Measurements from ENCODE around the gene EPB41L4A.
"Not testable (repeated sequence)": the region's sequence is repeated elsewhere in the genome, so short reads cannot be mapped to it uniquely, and the experiment has no call there.

EPB41L4A gene, protein sequence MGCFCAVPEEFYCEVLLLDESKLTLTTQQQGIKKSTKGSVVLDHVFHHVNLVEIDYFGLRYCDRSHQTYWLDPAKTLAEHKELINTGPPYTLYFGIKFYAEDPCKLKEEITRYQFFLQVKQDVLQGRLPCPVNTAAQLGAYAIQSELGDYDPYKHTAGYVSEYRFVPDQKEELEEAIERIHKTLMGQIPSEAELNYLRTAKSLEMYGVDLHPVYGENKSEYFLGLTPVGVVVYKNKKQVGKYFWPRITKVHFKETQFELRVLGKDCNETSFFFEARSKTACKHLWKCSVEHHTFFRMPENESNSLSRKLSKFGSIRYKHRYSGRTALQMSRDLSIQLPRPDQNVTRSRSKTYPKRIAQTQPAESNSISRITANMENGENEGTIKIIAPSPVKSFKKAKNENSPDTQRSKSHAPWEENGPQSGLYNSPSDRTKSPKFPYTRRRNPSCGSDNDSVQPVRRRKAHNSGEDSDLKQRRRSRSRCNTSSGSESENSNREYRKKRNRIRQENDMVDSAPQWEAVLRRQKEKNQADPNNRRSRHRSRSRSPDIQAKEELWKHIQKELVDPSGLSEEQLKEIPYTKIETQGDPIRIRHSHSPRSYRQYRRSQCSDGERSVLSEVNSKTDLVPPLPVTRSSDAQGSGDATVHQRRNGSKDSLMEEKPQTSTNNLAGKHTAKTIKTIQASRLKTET

DNA sequence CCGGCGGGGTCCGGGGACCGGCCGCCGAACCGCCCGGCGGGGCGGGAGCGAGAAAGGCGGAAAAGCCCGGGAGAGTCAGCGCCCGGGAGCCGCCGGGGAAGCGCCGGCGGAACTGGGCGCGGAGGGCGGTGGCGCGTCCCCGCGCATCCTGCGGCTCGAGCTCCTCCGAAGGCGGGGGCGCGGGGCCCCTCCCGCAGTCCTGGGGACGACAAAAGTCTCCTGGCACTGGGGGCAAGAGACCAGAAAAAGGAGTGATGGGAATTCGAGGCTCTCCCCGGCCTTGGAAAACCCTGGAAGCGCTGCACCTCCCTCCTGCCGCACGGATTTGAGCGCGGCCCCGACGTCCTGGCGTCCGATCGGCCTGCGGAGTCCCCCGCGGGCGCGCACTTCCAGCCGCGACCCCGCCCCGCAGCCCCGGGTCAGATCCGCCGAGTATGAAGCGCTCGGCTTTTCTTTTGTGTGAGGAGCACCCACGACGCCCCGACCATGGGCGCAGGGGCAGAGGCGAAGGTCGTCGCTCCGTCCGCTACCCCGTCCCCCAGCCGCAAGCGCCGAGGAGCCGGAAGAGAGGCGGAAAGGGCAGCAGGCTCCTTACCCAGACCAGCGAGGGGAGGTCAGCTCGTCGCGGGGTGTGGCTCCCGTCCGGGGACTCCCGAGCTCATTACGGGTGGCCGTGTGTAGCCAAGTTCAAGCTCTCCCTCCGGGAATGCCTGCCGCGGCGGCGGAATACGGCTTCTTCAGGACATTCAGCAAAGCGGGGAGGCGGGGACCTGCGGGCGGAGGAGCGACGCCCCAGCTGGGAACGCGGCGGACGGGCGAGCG, at the start of gene EPB41L4A:
Gene EPB41L4A (minus strand): TSS at position 114 of the 822 bp plus-strand sequence. CDS start 238 bp downstream, outside the sequence.
- peak within 1 kb of the TSS; percentile 86 for H3K4me3 ChIP-seq
- peak within 1 kb of the TSS; percentile 61 to 88 for H3K27ac ChIP-seq
- TF ChIP-seq, protein P1, sequence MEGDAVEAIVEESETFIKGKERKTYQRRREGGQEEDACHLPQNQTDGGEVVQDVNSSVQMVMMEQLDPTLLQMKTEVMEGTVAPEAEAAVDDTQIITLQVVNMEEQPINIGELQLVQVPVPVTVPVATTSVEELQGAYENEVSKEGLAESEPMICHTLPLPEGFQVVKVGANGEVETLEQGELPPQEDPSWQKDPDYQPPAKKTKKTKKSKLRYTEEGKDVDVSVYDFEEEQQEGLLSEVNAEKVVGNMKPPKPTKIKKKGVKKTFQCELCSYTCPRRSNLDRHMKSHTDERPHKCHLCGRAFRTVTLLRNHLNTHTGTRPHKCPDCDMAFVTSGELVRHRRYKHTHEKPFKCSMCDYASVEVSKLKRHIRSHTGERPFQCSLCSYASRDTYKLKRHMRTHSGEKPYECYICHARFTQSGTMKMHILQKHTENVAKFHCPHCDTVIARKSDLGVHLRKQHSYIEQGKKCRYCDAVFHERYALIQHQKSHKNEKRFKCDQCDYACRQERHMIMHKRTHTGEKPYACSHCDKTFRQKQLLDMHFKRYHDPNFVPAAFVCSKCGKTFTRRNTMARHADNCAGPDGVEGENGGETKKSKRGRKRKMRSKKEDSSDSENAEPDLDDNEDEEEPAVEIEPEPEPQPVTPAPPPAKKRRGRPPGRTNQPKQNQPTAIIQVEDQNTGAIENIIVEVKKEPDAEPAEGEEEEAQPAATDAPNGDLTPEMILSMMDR (IDR thresholded peaks at IDR 0.05) = no peak
- DNase-seq (ENCODE audit: low spot score) = peak; percentile 80

DNA sequence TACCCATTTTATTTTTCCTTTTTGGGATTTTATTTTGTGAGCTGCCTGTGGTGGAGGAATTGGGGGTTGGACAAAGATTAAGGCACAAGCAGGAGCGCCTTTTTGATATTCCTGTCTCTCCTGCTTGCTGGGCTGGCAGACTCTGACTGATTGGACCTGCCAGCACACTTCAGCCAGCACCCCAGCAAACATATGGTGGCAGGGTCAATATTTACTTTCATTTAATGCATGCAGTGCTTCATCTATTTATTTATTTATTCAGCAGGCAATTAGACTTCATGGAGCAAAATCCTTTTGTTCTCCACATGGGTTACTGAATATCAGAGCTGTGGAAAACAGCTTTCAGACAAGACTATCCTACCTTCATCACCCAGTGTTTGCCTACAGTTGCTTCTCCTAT, 48.4 kb upstream of the EPB41L4A start:
- no peak overlapping the region for H3K4me3 ChIP-seq
- TF ChIP-seq, protein P1 (IDR thresholded peaks at IDR 0.05) = no peak
- no peak overlapping the region for H3K27ac ChIP-seq
- no peak for DNase-seq (ENCODE audit: low spot score)

DNA sequence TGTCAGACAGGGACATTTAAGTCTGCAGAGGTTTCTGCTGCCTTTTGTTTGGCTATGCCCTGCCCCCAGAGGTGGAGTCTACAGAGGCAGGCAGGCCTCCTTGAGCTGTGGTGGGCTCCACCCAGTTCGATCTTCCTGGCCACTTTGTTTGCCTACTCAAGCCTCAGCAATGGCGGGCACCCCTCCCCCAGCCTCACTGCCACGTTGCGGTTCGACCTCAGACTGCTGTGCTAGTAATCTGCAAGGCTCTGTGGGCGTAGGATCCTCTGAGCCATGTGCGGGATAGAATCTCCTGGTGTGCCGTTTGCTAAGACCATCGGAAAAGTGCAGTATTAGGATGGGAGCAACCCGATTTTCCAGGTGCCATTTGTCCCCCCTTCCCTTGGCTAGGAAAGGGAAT, 47.2 kb upstream of the EPB41L4A start:
- not testable (repeated sequence) for DNase-seq (ENCODE audit: low spot score); H3K4me3 ChIP-seq; H3K27ac ChIP-seq

DNA sequence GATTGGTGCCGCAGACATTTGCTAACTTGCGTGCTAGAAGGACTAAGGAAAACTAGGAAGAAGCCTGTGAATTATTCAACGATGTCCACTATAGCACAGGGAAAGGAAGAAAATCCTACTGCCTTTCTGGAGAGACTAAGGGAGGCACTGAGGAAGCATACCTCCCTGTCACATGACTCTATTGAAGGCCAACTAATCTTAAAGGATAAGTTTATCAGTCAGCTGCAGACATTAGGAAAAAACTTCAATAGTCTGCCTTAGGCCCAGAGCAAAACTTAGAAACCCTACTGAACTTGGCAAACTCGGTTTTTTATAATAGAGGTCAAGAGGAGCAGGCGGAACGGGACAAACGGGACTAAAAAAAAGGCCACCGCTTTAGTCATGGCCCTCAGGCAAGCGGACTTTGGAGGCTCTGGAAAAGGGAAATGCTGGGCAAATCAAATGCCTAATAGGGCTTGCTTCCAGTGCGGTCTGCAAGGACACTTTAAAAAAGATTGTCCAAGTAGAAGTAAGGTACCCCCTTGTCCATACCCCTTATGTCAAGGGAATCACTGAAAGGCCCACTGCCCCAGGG, 28.2 kb upstream of the EPB41L4A start:
- not testable (repeated sequence) for H3K27ac ChIP-seq; H3K4me3 ChIP-seq; DNase-seq (ENCODE audit: low spot score)

DNA sequence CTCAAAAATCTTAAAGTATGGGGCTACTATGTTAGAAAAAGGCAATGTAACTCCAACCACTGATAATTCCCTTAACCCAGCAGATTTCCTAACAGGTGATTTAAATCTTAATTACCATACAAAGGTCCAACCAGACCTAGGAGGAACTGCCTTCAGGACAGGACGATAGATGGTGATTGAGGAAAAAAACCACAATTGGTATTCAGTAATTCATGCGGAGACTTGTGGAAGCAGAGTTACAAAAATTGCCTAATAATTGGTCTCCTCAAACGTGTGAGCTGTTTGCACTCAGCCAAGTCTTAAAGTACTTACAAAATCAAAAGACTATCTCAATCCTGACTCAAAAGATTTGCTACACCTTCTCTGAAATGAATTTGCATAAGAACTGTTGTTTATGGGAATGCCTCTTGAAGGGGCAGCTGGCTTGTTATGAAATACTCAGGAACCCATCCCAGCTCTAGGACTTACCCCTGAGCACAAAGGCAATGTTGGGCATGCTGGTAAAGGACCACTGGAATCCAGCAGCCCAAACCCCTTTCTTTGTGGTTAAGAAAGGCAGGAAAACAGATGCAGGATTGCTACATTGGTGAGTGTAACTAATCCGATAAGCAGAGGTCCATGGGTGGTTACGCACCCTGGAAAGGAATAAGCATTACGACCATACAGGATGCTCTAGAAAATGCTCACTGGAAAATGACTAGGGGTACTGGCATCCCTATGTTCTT, 26.7 kb upstream of the EPB41L4A start:
- no peak overlapping the region for H3K27ac ChIP-seq
- DNase-seq (ENCODE audit: low spot score) = no peak
- no peak overlapping the region for H3K4me3 ChIP-seq
- TF ChIP-seq, protein P1 (IDR thresholded peaks at IDR 0.05) = no peak

DNA sequence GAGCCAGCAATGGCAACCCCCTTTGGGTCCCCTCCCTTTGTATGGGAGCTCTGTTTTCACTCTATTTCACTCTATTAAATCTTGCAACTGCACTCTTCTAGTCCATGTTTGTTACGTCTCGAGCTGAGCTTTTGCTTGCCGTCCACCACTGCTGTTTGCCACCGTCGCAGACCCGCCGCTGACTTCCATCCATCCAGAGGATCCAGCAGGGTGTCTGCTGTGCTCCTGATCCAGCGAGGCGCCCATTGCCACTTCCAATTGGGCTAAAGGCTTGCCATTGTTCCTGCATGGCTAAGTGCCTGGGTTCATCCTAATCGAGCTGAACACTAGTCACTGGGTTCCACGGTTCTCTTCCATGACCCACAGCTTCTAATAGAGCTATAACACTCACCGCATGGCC, 24.9 kb upstream of the EPB41L4A start:
- DNase-seq (ENCODE audit: low spot score); H3K4me3 ChIP-seq; H3K27ac ChIP-seq: not testable (repeated sequence)

DNA sequence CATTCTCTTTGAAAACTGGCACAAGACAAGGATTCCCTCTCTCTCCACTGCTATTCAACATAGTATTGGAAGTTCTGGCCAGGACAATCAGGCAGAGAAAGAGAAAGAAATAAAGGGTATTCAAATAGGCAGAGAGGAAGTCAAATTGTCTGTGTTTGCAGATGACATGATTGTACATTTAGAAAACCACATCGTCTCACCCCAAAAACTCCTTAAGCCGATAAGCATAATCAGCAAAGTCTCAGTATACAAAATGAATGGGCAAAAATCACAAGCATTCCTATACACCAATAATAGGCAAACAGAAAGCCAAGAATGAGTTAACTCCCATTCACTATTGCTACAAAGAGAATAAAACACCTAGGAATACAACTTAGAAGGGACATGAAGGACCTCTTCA, 21.0 kb upstream of the EPB41L4A start:
- TF ChIP-seq, protein P1 (IDR thresholded peaks at IDR 0.05) = no peak
- Histone ChIP-seq H3K27ac (no peak overlapping the region), H3K4me3 (no peak overlapping the region)
- no peak for DNase-seq (ENCODE audit: low spot score)

DNA sequence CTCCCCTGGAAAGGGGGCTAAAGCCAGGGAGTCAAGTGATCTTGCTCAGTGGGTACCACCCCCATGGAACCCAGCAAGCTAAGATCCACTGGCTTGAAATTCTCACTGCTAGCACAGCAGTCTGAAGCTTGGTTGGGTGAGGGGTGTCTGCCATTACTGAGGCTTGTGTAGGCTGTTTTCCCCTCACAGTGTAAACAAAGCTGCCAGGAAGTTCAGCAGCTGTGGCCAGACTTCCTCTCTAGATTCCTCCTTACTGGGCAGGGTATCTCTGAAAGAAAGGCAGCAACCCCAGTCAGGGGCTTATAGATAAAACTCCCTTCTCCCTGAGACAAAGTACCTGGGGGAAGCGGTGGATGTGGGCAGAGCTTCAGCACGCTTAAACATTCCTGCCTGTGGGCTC, 17.1 kb upstream of the EPB41L4A start:
- no peak for DNase-seq (ENCODE audit: low spot score)
- Histone ChIP-seq H3K27ac (no peak overlapping the region), H3K4me3 (no peak overlapping the region)
- TF ChIP-seq, protein P1 (IDR thresholded peaks at IDR 0.05) = no peak

Measured in coronary artery (tissue), 2 donors.